ENCODE data around the gene UGT1A10. TPM values are rescaled to one million over a fixed set of nuclear protein-coding genes. Genes with fewer than 3 reads are reported as not detected.
"Not testable (repeated sequence)": the region's sequence is repeated elsewhere in the genome, so short reads cannot be mapped to it uniquely, and the experiment has no call there.

UGT1A10 gene
- total RNA-seq, 1 donor from 2014 or later, result not detected

DNA sequence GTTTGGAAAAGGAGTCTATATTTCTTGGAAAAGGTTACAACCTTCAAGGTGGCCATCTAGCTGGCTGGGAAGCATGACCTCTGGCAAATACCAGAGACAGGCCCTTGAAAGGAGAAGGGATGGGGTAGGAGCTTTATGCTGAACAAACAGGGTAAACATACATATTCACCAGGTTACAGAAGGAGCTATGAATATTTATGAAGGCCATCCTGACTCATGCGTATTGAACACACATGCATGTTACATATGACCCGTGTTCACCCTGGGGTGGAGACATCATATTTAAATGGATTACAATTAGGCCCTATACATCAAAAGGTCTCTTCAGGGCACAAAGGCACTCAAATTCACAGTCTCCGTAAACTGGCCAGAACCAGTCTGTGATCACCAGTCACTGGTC lies 19.7 kb downstream of the UGT1A10 start:
- DNase-seq (ENCODE audit: low read depth, low spot score), result not testable (repeated sequence)

GRCh38 chr2:233656443-233656842 lies 20.2 kb downstream of the UGT1A10 start:
- DNase-seq (ENCODE audit: low read depth, low spot score), result no peak

DNA sequence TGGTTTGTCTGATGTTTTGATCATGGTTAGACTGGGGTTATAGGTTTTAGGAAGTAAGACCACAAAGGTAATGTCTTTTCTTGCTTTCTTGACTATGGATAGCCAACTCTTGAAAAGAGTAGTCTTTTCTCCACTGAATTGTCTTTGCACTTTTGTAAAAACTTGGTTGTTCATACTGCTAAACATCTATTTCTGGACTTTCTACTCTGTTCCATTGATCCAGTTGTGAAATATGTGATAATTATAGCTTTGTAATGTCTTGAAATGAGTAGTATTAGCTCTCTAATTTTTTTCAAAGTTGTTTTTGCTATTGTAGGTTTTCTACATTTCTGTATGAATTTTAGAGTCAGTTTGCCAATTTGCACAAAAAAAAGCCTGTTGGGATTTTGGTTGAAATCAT lies 22.4 kb downstream of the UGT1A10 start:
- no peak for DNase-seq (ENCODE audit: low read depth, low spot score)

DNA sequence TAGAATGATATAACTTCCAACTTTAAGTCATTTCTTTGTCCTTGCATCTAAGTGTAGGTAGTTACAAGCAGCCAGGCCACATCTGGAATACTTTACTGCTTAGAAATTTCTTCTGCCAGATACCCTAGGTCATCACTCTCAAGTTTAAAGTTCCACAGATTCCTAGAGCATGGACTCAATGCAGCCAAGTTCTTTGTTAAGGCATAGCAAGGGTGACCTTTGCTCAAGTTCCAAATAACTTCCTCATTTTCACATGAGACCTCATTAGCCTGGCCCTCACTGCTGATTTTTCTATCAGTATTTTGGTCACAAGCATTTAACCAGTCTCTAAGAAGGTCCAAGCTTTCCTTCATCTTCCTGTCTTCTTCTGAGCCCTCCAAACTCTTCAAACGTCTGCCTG lies 27.7 kb downstream of the UGT1A10 start:
- DNase-seq (ENCODE audit: low read depth, low spot score), result no peak

DNA sequence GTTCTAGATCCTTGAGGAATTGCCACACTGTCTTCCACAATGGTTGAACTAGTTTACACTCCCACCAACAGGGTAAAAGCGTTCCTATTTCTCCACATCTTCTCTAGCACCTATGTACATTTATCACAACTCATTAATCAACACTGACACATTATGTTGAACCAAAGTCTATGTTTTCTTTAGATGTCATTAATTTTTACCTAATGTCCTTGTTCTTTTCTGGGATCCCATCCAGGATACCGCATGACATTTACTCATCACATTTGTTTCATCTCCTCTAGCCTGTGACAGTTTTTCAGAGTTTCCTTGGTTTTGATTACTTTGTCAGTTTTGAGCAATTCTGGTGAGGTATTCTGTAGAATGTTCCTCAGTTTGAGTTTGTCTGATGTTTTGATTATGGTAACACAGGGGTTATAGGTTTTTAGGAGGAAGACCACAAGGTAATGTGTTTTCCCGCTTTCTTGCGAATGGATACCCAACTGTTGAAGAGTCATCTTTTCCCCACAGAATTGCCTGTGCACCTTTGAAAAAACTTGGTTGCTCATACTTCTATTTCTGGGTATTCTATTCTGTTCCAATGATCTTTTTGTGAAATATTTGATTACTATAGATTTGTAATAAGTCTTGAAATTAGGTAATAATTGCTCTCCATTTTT lies 32.5 kb downstream of the UGT1A10 start:
- no peak for DNase-seq (ENCODE audit: low read depth, low spot score)

DNA sequence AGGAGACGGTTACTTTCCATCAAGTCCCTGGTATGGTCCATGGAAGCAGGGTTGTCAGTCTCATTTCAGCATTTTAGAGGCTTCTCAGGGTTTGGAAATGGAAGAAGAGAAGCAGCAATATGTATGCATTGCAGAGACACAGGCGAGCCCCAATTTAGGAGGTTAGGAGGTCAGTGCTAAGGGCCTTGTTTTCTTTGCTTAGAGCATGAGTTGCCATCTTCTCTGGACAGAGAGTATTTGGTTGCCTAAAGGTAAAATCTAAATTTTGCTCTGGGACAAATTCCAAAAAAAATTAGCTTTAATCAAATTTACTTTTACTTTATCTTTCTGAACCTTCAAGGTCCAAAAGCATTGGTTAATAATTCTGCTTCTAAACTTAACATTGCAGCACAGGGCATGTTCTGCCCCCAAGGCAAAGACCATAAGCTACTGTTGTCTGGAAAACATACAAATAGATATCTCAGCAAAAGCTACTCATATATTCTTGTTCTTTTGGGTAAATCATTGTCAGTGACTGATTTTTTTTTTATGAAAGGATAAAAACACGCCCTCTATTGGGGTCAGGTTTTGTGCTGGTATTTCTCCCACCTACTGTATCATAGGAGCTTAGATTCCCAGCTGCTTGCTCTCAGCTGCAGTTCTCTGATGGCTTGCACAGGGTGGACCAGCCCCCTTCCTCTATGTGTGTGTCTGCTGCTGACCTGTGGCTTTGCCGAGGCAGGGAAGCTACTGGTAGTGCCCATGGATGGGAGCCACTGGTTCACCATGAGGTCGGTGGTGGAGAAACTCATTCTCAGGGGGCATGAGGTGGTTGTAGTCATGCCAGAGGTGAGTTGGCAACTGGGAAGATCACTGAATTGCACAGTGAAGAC lies 35.3 kb downstream of the UGT1A10 start, which contains the start of gene UGT1A9:
Gene UGT1A9 (plus strand): TSS at position 609 of the 872 bp plus-strand sequence. CDS start 37 bp downstream, at position 646.
- DNase-seq (ENCODE audit: low read depth, low spot score), result no peak

DNA sequence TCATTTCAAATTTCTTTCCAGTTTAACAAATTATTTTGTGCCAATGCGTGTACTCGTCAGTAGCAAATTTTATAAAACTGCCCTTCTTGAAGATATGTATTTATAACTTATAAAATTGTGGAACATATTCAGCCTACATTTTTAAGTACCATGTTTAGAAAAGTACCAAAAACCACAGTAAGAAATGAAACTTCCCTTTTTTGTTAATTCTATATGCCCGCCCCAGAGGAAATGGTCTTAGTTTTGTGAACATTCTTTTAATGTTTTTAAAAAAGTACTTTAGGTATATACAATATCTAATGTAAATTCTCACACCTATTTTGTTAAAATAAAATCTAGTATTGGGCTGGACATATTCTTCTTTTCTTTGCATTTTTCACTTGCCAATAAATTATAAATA lies 36.6 kb downstream of the UGT1A10 start:
- DNase-seq (ENCODE audit: low read depth, low spot score), result no peak

DNA sequence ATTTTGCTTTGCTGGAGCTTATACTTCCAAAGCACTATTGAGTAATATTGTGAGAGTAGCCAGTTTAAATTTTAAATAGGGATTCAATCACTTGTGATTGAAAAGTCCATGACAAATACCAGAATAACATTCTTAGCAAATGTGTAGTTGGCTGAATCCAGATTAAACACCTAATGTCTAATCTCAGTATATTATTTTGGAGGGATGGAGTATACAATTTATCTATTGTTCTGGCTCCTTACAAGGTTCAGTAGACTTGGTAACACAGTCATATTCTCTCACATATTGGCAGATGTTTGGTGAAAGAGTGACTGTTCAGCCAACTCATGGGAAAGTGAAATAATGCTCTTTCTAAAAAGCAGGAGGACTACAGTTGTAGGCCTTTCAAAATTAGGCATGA lies 37.6 kb downstream of the UGT1A10 start:
- no peak for DNase-seq (ENCODE audit: low read depth, low spot score)

DNA sequence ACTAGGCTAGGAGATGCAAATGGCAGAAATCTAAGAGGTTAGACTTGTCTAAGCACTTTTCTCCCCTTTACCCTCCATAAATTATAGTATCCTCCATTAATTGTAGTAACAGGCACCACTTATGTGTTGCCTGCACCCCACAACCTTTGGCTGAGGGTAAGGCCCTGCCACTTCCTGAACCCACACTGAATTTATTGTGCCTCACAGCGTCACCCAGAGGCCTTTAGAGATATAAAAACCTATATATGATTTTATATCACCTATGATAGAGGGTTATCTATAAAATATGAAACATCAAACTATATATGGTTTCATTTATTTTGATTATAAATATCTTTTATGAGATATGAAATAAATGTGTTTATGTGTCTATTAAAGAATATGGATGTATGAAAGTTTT lies 38.1 kb downstream of the UGT1A10 start:
- no peak for DNase-seq (ENCODE audit: low read depth, low spot score)

GRCh38 chr2:233674995-233675394 lies 38.7 kb downstream of the UGT1A10 start:
- DNase-seq (ENCODE audit: low read depth, low spot score), result no peak

GRCh38 chr2:233676046-233676445 lies 39.8 kb downstream of the UGT1A10 start:
- no peak for DNase-seq (ENCODE audit: low read depth, low spot score)

DNA sequence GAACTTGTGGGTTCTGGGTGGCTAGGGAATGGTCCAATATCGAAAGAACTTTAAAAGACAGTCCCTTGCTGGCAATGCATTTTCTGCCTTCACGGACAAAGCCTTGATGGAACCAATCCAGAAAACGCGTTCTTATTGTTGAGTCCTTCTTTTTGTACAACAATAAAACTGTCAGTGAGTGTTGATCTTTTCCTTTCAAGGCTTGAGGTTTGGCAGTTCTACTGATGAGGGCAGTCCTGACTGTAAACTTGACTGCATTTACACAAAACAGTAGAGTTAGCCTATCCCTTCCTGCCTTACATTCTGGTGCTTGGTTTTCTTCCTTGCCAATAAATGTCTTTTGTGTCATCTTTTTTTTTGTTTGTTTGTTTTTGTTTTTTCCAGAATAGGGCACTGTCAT lies 42.9 kb downstream of the UGT1A10 start:
- no peak for DNase-seq (ENCODE audit: low read depth, low spot score)

DNA sequence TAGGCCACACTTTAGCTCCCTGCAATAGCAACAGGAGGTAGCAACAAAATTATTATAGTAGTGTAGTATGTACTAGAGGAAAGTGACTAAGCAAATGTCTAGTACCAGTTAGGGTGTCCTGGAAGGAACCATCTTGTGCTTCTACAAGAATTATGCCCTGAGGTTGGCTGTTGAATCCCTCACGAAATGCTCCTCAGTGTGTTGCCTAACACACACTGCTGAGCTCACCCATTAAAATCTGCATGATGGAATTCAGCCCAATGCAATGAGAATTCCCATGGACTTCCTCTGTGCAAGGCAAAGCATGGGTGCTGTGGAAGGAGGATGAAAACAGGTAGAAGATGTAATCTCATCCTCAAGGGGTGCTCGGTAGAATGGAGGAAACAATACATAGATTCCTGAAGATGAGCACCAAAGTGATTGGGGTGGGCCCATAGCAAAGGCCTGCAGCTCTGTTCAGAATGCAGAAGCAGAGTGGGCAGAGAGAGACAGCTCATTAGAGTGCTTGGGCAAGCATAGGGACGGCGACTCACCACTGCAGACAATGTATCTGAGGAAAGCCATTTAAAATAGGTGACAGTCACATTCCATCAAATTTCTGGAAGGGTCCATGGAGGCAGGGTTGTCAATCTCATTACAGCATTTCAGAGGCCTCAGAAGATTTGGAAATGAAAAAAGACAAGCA lies 44.3 kb downstream of the UGT1A10 start:
- no peak for DNase-seq (ENCODE audit: low read depth, low spot score)

- no peak for DNase-seq (ENCODE audit: low read depth, low spot score)
Measured at GRCh38 chr2:233681521-233682099, 45.4 kb downstream of the UGT1A10 start, which contains the start of gene UGT1A7. Gene UGT1A7 (plus strand): TSS chr2:233681901. CDS start chr2:233681938, 37 bp downstream.

DNA sequence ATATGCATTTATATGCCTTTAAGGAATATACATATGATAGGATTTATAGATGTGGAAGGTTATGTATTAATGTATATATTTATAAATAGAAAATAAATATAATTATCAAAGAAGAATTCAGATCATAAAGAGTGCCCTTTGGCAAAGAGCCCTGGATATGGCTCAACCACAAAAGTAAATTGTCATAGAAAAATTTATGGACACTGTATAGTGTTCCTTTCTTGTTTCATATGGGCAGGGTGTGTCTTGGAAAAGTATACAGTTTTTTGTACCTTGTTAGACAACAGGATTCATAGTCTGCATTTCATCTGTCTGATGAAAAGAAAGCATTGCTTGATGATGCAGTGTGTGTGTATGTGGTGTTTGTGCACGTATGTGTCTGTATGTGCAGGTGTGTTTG lies 48.4 kb downstream of the UGT1A10 start:
- DNase-seq (ENCODE audit: low read depth, low spot score), result no peak

- DNase-seq (ENCODE audit: low read depth, low spot score), result no peak
Measured at GRCh38 chr2:233686928-233687327, 50.7 kb downstream of the UGT1A10 start.

- DNase-seq (ENCODE audit: low read depth, low spot score), result no peak
Measured at GRCh38 chr2:233688341-233688740, 52.1 kb downstream of the UGT1A10 start.

GRCh38 chr2:233689031-233689430 lies 52.8 kb downstream of the UGT1A10 start:
- DNase-seq (ENCODE audit: low read depth, low spot score), result no peak

DNA sequence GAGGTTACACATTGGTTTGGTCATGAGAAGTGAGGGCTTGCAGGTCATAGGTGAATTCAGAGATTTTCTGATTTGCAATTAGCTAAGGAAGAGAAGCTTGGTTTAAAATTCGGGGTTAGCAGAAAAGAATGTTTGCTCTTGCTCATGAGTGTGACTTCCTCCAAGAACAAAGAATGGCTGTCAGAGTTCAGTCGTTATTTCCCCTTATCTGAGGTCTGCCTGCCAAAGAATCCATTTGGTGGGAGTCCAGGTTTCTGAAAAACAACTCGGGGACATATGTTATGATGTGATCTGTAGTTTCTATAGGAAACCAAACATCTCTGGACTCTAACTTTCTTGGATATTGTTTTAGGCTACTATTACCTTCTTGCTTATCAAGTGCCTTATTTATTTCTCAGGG lies 53.3 kb downstream of the UGT1A10 start:
- peak; percentile 91 for DNase-seq (ENCODE audit: low read depth, low spot score)

- no peak for DNase-seq (ENCODE audit: low read depth, low spot score)
Measured at GRCh38 chr2:233690444-233690843, 54.2 kb downstream of the UGT1A10 start.

Data from pulmonary artery endothelial cell (primary cell).